ENCODE data around the gene RAB7A.

- TF ChIP-seq TCF12 (IDR thresholded peaks at IDR 0.05), result no peak
- no peak for TF ChIP-seq TCF12 (CRISPR knock-in tag; IDR thresholded peaks at IDR 0.05)
- no peak for TF ChIP-seq ZFP1 (CRISPR knock-in tag; IDR thresholded peaks at IDR 0.05)
- TF ChIP-seq YY1 (IDR thresholded peaks at IDR 0.05; ENCODE audit: insufficient read depth, insufficient replicate concordance, low read depth, low read length), result no peak
- TF ChIP-seq SMAD1 (CRISPR knock-in tag; IDR thresholded peaks at IDR 0.05; ENCODE audit: borderline replicate concordance, low read depth), result no peak
- TF ChIP-seq CTCF (CRISPR knock-in tag; IDR thresholded peaks at IDR 0.05), result no peak
- TF ChIP-seq ZNF274 (CRISPR knock-in tag; IDR thresholded peaks at IDR 0.05), result no peak
- no peak for TF ChIP-seq ZNF280D (CRISPR knock-in tag; IDR thresholded peaks at IDR 0.05)
- TF ChIP-seq MXD1 (CRISPR knock-in tag; IDR thresholded peaks at IDR 0.05), result no peak
- TF ChIP-seq SSRP1 (CRISPR knock-in tag; IDR thresholded peaks at IDR 0.05), result no peak
- no peak for TF ChIP-seq JUNB (CRISPR knock-in tag; IDR thresholded peaks at IDR 0.05; ENCODE audit: borderline replicate concordance)
- no peak for TF ChIP-seq KLF16 (CRISPR knock-in tag; IDR thresholded peaks at IDR 0.05)
- no peak for TF ChIP-seq CHD4 (IDR thresholded peaks at IDR 0.05; ENCODE audit: borderline replicate concordance, low read length)
- TF ChIP-seq, protein P1, sequence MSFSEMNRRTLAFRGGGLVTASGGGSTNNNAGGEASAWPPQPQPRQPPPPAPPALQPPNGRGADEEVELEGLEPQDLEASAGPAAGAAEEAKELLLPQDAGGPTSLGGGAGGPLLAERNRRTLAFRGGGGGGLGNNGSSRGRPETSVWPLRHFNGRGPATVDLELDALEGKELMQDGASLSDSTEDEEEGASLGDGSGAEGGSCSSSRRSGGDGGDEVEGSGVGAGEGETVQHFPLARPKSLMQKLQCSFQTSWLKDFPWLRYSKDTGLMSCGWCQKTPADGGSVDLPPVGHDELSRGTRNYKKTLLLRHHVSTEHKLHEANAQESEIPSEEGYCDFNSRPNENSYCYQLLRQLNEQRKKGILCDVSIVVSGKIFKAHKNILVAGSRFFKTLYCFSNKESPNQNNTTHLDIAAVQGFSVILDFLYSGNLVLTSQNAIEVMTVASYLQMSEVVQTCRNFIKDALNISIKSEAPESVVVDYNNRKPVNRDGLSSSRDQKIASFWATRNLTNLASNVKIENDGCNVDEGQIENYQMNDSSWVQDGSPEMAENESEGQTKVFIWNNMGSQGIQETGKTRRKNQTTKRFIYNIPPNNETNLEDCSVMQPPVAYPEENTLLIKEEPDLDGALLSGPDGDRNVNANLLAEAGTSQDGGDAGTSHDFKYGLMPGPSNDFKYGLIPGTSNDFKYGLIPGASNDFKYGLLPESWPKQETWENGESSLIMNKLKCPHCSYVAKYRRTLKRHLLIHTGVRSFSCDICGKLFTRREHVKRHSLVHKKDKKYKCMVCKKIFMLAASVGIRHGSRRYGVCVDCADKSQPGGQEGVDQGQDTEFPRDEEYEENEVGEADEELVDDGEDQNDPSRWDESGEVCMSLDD (CRISPR knock-in tag; IDR thresholded peaks at IDR 0.05; ENCODE audit: borderline replicate concordance), result no peak
Observed at GRCh38 chr3:128753715-128754114, 27.7 kb downstream of the RAB7A start.
